CD4-positive, alpha-beta T cell treated with Interleukin-1 beta for 1 hour (primary cell): Measurements from ENCODE around the gene ITPR1.

Experiments used
- DNase-seq, 2 donors: peaks; one replicate each; pipeline ENCODE4 v3.0.0-alpha.2; 2020 to 2022

The ITPR1 gene

GRCh38 chr3:4765212-4765611, 272.1 kb downstream of the ITPR1 start:
- DNase-seq = no peak

- DNase-seq = no peak
These were observed 273.1 kb downstream of the ITPR1 start for GRCh38 chr3:4766263-4766662.

- no peak for DNase-seq
These were observed 273.8 kb downstream of the ITPR1 start for GRCh38 chr3:4766716-4767499.

DNA sequence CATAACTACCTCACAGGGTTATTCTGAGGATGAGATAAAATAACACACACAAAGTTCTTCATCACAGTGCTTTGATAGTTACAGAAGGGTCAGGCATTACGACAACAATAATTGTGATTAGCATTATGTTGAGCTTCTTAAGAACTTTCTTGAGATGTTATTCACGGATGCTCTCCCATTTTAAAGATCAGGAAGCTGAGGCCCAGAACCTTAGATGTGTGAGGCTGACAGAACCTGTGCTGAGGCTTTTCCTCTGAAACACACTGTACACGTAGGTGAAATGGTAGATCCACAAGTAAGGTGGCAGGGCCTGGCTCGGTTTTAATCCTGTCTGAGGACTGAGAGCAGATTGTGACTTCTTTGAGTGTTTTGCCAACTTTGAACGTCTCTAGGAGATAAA, 274.9 kb downstream of the ITPR1 start:
- DNase-seq = no peak

DNA sequence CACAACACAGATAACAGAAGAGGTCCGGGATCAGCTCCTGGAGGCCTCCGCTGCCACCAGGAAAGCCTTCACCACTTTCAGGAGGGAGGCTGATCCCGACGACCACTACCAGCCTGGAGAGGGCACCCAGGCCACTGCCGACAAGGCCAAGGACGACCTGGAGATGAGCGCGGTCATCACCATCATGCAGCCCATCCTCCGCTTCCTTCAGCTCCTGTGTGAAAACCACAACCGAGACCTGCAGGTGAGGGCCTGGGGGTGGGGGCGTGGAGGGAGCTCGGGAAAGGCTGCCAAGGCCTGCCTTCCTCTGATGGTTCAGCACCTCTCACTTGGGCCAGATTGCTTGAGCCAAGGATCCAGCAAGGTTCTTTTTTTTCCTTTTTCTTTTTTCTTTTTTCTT, 275.4 kb downstream of the ITPR1 start:
- DNase-seq = no peak

DNA sequence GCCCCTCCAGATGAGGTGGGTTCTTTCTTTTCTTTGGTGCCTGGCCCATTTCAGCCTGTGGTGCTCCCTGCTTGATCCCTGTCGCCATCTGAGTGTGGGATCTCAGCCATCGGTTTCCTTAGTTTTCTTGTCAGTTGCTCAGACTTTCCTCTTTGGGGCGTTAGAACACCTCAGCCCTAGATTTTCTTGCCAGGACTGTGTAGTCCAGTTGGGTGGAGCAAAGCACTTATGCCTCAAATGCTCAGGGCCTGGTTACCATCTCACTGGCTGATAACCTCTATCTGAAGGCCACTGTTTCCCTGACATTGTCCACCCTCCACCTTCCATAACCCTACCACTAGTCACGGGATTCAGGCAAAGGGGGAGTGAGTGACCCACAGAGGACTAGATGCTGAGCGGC, 277.4 kb downstream of the ITPR1 start:
- DNase-seq = no peak

DNA sequence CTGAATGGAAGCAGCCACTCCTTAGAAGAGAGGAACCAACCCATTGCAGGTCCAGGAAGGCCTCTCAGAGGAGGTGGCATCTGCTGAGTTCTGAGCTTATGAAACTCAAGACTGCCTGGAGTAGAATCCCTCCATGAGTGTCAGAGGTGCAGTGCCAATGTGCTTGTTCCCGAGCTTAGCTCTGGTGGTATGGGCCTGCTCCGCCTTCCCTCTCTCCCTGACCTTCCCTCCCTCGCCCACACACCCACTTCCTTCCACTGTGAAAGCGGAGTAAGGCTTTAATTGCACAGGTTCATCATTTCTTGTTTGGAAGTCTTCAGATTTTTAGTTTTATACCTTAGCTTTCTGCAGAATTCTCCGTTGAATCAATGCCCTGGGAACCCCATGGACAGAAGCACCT, 278.1 kb downstream of the ITPR1 start:
- DNase-seq = no peak

GRCh38 chr3:4772171-4772804, 279.1 kb downstream of the ITPR1 start:
- DNase-seq = no peak

GRCh38 chr3:4772858-4773257, 279.7 kb downstream of the ITPR1 start:
- DNase-seq = no peak

DNA sequence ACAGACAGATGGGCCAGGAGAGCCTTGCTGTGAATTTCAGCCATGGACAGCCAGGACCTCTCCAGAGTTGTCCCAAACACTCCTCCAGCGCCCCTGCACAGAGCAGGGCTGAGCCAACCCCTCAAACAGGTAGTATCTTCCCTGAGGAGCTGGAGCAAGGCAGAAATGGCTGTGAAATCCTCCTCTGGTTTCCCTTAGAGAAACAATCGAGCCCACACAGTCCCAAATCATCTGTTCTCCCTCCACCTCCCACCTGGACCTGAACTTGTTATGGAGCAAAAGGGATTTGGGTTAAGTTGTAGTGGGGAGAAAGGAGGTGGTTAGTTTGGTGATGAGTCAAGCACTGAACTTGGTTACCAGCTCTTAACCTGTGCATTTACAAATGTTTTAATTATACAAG, 280.4 kb downstream of the ITPR1 start:
- DNase-seq = no peak

DNA sequence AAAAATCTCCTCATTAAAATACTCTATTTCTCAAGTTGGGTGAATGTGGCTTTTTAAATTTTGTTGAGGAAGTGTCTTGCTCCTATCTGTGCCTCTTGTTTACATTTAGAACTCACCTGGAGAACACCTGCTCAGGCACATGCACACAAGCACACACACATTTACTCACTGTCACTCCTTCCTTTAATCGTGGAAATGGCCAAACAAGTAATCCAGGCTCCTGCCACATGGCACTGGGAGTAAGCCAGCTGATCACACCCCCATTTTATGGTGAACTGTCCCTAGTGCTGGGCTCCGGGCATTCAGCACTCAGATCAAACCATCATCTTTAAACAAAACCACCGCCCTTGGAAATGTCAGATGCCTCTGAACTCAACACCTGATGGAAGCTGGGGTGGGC, 281.4 kb downstream of the ITPR1 start:
- DNase-seq = no peak

GRCh38 chr3:4776399-4776979, 283.3 kb downstream of the ITPR1 start:
- DNase-seq = no peak

- no peak for DNase-seq
These were observed 283.9 kb downstream of the ITPR1 start for GRCh38 chr3:4776980-4777581.

GRCh38 chr3:4778119-4778518, 285.0 kb downstream of the ITPR1 start:
- DNase-seq = no peak

GRCh38 chr3:4778740-4779139, 285.6 kb downstream of the ITPR1 start:
- no peak for DNase-seq

DNA sequence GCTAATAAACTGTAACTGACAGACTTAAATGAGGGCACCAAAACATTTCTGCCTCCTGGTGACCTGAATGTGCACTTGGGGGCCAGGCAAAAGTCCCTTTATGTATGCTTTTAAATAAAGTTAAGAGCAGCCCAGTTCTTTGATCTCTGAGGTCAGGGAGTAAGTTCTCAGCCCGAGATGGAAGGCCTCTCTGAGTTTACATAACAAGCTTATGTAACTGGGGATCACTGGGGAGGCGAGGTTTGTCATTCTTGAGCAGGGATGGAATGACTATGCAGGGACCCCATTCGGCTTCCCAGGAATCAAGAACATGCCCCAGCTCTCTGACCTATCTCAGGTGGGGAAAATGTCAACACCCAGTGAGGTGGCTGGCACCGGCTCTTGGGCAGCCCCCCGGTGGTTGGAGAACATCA, 287.4 kb downstream of the ITPR1 start:
- no peak for DNase-seq

DNA sequence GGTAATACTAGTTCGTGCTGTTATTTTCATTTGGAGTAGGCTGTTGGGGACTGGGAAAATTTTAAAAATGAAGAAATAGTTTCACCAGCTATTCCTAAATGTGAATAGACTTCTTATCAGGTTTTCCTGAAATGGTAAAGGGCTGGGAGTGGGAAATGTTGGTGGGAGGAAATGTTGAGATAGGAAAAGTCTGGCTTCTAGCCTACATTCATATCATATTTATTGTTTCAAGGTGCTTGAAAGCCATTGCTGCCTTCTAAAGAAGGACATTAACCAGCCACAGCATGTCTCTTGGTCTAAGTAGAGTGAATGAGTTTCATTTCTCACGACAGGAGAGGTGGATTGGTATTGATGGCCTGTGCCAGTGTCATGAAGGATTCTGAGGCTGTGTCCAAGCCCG, 288.9 kb downstream of the ITPR1 start:
- DNase-seq = no peak

DNA sequence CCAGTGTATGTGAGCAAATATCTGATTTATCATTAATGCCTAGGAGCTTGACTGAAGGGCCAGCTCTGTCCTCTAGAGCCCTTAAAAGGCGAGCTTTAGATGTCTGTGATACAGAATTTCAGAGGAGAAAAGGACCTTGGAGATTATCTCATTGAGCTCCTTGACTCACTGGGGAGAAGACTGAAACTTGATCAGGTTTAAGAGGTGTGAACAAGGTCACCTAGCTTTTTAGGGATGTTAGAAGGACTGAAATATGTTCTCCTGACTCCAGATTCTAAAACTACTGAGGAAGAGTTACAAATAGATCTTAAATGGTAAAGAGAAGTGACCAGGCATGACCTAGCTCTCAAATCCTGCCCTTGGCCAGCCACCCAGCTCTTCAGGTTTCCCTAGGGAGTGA, 292.4 kb downstream of the ITPR1 start:
- no peak for DNase-seq

GRCh38 chr3:4786431-4786830, 293.3 kb downstream of the ITPR1 start:
- DNase-seq = no peak

DNA sequence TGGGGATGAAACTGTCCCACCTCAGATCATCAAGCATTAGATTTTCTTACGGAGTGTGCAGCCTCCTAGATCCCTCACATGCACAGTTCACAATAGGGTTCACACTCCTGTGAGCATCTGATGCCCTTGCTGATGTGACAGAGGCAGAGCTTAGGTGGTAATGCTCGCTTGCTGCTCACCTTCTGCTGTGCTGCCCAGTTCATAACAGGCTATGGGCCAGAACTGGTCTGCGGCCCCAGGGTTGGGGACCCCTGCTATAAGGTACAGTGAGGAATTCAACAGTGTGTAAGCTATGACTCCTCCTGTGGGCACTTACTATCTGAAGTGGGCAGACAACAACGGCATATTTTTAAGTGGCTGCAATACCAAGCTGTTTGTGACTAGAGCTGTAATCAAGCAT, 298.2 kb downstream of the ITPR1 start:
- DNase-seq = no peak

DNA sequence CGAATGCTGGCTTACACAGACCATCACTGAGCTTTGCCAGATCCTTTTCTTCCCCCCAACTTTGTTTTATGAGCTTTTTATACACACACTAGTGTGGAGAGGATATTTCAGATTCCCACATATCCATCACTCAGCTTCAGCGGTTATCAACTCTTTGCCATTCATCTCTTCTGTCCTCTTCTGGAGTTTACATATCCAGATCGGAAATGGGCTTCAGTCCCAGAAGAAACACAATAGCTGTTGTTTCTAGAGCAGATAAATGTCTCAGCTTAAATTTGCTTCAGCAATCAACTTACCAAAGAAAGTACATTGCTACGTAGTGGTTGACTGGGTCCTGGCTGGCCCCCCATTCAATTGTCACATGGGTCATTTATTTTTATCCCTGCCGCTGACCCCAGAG, 300.2 kb downstream of the ITPR1 start:
- DNase-seq = no peak

DNA sequence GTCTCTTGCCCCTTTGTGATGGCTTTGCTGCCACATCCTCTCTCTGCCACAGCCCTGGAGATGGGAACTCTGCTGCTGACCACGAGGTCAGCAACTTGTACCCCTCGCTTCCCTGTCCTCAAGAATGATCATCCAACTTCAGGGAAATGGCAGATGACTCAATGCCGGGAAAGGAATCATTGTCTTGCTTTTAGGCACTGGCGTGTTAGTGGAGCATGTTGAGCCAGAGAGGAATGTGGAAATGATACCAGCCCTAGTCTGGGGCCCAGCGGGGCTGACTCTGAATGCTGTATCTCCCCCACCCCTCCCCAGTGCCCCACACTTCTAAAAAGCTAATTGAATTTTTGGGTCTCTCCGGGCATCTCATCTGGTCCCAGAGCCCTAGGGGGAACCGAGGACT, 301.2 kb downstream of the ITPR1 start:
- no peak for DNase-seq

DNA sequence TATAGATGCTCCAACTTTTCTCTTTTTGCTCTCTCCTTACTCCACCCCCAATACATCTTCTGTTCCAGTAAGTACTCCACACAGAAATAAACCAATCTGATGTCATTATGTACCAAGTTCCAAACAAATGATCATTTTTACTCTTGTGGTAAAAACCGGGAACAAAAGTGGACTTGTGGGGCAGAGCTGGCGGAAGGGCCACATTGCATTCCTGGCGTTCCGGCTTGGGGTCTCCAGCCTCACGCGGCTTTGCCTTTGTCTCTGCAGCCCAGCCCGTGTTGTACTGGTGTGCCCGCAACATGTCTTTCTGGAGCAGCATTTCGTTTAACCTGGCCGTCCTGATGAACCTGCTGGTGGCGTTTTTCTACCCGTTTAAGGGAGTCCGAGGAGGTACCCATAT, 301.6 kb downstream of the ITPR1 start:
- DNase-seq = no peak

DNA sequence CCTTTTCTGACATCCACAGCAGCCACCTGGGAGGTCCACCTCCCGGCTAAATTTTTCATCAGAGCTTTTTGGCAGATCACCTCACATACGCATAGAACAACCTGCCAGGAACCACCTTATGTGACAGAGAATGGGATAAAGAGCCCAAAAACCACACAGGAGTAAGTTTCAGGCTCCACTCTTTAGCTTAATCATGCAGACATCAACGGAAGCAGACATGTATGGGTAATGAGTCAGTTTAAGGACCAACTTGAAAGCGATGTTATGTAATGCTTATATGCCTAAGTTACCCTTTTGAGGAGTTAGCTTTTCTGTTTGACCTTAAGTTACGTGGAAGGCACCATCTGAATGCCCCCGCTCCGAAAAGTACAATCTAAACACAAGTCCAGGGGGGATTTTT, 302.8 kb downstream of the ITPR1 start:
- no peak for DNase-seq
